Measurements from ENCODE around the gene SLCO2A1. TPM values are rescaled to one million over a fixed set of nuclear protein-coding genes. Genes with fewer than 3 reads are reported as not detected.

The SLCO2A1 gene
- total RNA-seq, 4 donors from 2014 or later: 8.4 to 68.5 (median 22.7) TPM

DNA sequence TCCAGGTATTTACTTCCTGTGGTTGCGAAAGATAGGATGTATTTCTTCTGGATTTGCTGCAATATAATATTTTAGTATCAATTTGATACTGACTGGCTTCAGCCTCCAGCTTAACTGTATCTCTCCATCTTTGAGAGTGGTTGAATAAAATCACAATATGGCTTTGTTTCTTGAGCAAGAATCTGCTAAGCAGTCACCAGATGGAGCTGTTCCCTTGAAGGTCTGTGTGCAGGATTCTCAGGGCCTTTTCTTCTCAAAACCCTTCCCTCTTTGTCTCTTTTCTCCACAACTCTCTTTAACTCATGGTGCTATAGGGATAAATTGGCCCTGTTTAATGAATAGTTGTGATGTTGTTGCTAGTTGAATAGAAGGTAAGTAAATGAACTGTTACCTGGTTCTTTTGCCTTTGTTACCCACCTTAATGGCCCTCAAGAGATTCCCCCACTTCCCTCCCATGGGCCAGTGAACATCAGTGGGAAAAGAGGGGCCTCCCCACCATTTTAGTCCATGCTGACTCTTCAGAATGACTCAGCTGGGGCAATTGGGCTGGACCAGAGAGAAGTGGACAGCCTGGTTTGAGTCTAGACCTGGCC is 99.3 kb downstream of the SLCO2A1 start:
- Histone ChIP-seq H3K4me1 (peaks cover 4 to 18% (median 10%) of the 10 kb centered on the region in 4 donors), H3K27ac (no peak overlapping the region), H3K4me3 (no peak overlapping the region), H3K27me3 (no peaks in the 10 kb centered on the region), H3K9me3 (no peaks in the 10 kb centered on the region), H3K36me3 (no peaks in the 10 kb centered on the region)
- DNase-seq: no peak
- in situ Hi-C loops (cut with MboI; ENCODE audit: low pct_ligation_motif_present in 1 of 4, low pct_unique_long_range_greater_than_20kb in 1 of 4, low sequenced_read_pairs in 3 of 4): loop anchor here in 2 of 4 donors (25.0 kb wide), 1 partner anchor 1193 kb away; no protein-coding TSS in a partner anchor
- 86 to 100% methylated on average over 1 of the region's 1 CpG for WGBS, 2 donors (ENCODE audit: low coverage in 1 of 2)
- TF ChIP-seq POLR2AphosphoS5 (IDR thresholded peaks at IDR 0.05) (no peak), EP300 (IDR thresholded peaks at IDR 0.05; ENCODE audit: low read depth) (no peak), POLR2A (IDR thresholded peaks at IDR 0.05) (no peak)
- TF ChIP-seq, protein P1, sequence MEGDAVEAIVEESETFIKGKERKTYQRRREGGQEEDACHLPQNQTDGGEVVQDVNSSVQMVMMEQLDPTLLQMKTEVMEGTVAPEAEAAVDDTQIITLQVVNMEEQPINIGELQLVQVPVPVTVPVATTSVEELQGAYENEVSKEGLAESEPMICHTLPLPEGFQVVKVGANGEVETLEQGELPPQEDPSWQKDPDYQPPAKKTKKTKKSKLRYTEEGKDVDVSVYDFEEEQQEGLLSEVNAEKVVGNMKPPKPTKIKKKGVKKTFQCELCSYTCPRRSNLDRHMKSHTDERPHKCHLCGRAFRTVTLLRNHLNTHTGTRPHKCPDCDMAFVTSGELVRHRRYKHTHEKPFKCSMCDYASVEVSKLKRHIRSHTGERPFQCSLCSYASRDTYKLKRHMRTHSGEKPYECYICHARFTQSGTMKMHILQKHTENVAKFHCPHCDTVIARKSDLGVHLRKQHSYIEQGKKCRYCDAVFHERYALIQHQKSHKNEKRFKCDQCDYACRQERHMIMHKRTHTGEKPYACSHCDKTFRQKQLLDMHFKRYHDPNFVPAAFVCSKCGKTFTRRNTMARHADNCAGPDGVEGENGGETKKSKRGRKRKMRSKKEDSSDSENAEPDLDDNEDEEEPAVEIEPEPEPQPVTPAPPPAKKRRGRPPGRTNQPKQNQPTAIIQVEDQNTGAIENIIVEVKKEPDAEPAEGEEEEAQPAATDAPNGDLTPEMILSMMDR (IDR thresholded peaks at IDR 0.05): peak; percentile 31 to 61 (median 49)
- intact Hi-C loops (cut with DNase I; ENCODE audit: low total_unique reads): no loop called here

DNA sequence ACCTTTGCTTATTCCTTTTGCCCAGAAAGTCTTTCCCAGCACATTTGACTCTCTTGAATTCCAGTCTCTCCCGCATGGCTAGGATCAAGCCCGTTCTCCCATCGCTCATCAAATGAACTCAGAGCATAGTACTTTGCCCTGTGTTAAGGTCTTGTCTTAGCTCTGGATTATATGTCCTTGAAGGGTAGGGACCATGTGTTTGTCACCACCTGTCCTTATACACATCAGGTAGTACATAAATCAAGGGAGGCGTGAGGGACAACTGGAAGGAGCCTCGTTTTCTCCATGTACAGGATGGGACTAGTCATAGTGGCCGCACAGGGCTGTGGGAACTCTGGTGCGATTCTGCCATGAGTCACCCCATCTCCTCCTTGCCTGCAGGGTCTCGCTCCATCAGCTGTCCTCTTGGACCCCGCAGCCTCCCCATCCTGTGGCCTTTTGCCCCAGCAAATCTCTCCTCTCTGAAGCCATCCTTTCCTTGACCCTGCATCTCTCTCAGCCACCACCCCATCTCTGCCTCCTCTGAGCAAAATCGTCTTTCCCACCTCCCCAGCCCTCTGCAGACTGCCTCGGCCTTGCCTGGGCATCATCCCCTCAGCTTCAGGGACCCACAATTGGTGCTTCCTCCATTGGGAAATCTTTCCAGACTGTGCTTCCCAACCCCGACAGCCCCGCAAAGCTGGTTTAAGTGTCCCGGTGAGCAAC is 100.7 kb downstream of the SLCO2A1 start:
- in situ Hi-C loops (cut with MboI; ENCODE audit: low pct_ligation_motif_present in 1 of 4, low pct_unique_long_range_greater_than_20kb in 1 of 4, low sequenced_read_pairs in 3 of 4): loop anchor here in 3 of 4 donors (10.0 to 25.0 kb wide), 3 partner anchors 104 to 1192 kb away; partner anchors contain the start of gene TOPBP1 (in 1 of the 3)
- Histone ChIP-seq H3K36me3 (no peaks in the 10 kb centered on the region), H3K9me3 (no peaks in the 10 kb centered on the region), H3K27me3 (no peaks in the 10 kb centered on the region), H3K4me1 (peaks cover 4 to 8% (median 7%) of the 10 kb centered on the region in 4 donors), H3K27ac (no peak overlapping the region), H3K4me3 (no peak overlapping the region)
- intact Hi-C loops (cut with DNase I; ENCODE audit: low total_unique reads): loop anchor here (5.0 kb wide), 1 partner anchor 107 kb away; no protein-coding TSS in a partner anchor
- WGBS, 2 donors (ENCODE audit: low coverage in 1 of 2): 84 to 88% methylated on average over 5 to 14 of the region's 14 CpGs
- DNase-seq: no peak
- TF ChIP-seq POLR2AphosphoS5 (IDR thresholded peaks at IDR 0.05): no peak
- TF ChIP-seq, protein P1 (IDR thresholded peaks at IDR 0.05): no peak
- no peak for TF ChIP-seq EP300 (IDR thresholded peaks at IDR 0.05; ENCODE audit: low read depth)
- TF ChIP-seq POLR2A (IDR thresholded peaks at IDR 0.05): no peak

DNA sequence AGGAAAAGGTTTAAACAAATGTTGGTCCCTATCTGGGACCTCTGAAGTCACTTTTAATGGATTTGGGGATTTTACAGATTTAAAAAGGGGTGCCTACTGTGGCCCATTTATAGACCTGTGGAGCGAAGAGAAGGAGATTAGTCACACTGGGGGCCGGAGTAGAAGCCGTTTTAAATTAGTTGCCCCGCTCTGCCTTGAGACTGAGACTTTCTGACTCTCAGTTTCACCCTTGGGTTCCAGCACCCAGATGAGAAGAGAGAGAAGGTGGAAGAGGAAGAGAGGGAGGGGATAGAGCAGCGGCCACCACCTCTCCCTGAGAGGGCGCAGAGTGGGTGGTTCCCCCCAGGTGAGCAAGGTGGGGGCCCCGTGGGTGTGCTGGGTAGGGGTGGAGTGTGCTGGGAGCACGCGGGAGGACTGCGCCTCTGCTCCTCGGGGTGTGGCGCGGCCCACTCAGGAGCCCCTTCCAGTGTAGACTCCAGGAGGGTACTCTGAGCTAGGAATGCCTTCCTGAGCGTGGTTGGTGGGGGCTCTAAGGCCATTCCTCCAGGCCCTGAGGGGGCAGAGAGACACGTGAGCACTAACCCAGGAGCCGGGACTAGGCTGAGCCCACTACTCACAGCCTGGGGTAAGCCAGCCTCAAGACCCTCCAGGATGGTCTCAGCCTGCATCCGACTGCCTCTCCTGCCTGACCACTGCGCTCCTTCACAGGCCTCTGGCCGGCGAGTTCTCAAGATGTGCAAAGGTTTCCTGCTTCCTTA is 101.4 kb downstream of the SLCO2A1 start:
- intact Hi-C loops (cut with DNase I; ENCODE audit: low total_unique reads): loop anchor here (5.0 kb wide), 1 partner anchor 106 kb away; no protein-coding TSS in a partner anchor
- Histone ChIP-seq H3K27me3 (no peaks in the 10 kb centered on the region), H3K4me3 (peak overlapping the region in 2 of 4 donors; percentile 36 to 46), H3K9me3 (no peaks in the 10 kb centered on the region), H3K4me1 (peaks cover 4 to 7% (median 6%) of the 10 kb centered on the region in 4 donors), H3K27ac (no peak overlapping the region), H3K36me3 (no peaks in the 10 kb centered on the region)
- TF ChIP-seq POLR2A (IDR thresholded peaks at IDR 0.05) (no peak), EP300 (IDR thresholded peaks at IDR 0.05; ENCODE audit: low read depth) (no peak), POLR2AphosphoS5 (IDR thresholded peaks at IDR 0.05) (no peak)
- TF ChIP-seq, protein P1 (IDR thresholded peaks at IDR 0.05): no peak
- no peak for DNase-seq
- in situ Hi-C loops (cut with MboI; ENCODE audit: low pct_ligation_motif_present in 1 of 4, low pct_unique_long_range_greater_than_20kb in 1 of 4, low sequenced_read_pairs in 3 of 4): loop anchor here in 3 of 4 donors (10.0 to 25.0 kb wide), 3 partner anchors 104 to 1191 kb away; partner anchors contain the start of gene TOPBP1 (in 1 of the 3)
- 58 to 74% methylated on average over 3 to 20 of the region's 20 CpGs for WGBS, 2 donors (ENCODE audit: low coverage in 1 of 2)
